HEK293T (cell line): ENCODE data around the gene ZCCHC7.
A peak's percentile ranks its signal among the peaks of the same experiment; 100 is the strongest.

ENCODE experiments used
- CTCF ChIA-PET: fragments of 350-600 bp; formaldehyde crosslinking; extraction: SDS; loops from one replicate; lab custom pipeline; 2021; ENCODE audit warnings: antibody characterized with exemption, inconsistent platforms; lab: Yijun Ruan, JAX
- POLR2A ChIA-PET: fragments of 350-600 bp; formaldehyde crosslinking; extraction: SDS; loops from one replicate; lab custom pipeline; 2020; ENCODE audit warnings: antibody characterized with exemption, inconsistent platforms; lab: Yijun Ruan, JAX
- DNase-seq: peaks from one replicate; pipeline ENCODE4 v3.0.0; 2012; ENCODE audit warnings: mixed read lengths; ENCODE audit errors: extremely low spot score
- ARNT ChIP-seq: fragments of 450-650 bp; IDR thresholded peaks from 2 replicates; pipeline ENCODE4 v1.6.1; 2017; ENCODE audit warnings: mild to moderate bottlenecking
- BHLHE40 ChIP-seq: fragments of 450-650 bp; IDR thresholded peaks from 2 replicates; pipeline ENCODE4 v1.6.1; 2016; ENCODE audit warnings: mild to moderate bottlenecking, moderate library complexity, borderline replicate concordance
- CTBP1 ChIP-seq: fragments of 450-650 bp; IDR thresholded peaks from 2 replicates; pipeline ENCODE4 v1.6.1; 2016; ENCODE audit warnings: borderline replicate concordance
- ELF4 ChIP-seq: fragments of 450-650 bp; IDR thresholded peaks from 2 replicates; pipeline ENCODE4 v1.6.1; 2017; ENCODE audit warnings: antibody characterized with exemption
- FOXA1 ChIP-seq: fragments of 450-650 bp; IDR thresholded peaks from 2 replicates; pipeline ENCODE4 v1.6.1; 2016; ENCODE audit warnings: mild to moderate bottlenecking
- FOXK2 ChIP-seq: fragments of 450-650 bp; IDR thresholded peaks from 2 replicates; pipeline ENCODE4 v1.6.1; 2016; ENCODE audit warnings: mild to moderate bottlenecking
- FOXM1 ChIP-seq: fragments of 450-650 bp; IDR thresholded peaks from 2 replicates; pipeline ENCODE4 v1.6.1; 2017; ENCODE audit warnings: mild to moderate bottlenecking, borderline replicate concordance
- HDGF ChIP-seq: fragments of 450-650 bp; IDR thresholded peaks from 2 replicates; pipeline ENCODE4 v1.6.1; 2017; ENCODE audit warnings: antibody characterized with exemption, borderline replicate concordance
- L3MBTL2 ChIP-seq: fragments of 450-650 bp; conservative IDR thresholded peaks from 2 replicates; pipeline ENCODE4 v1.6.1; 2016; ENCODE audit warnings: mild to moderate bottlenecking
- LEF1 ChIP-seq: fragments of 450-650 bp; IDR thresholded peaks from 2 replicates; pipeline ENCODE4 v1.6.1; 2017; ENCODE audit warnings: mild to moderate bottlenecking, borderline replicate concordance
- NFRKB ChIP-seq: fragments of 450-650 bp; IDR thresholded peaks from 2 replicates; pipeline ENCODE4 v1.6.1; 2016; ENCODE audit warnings: mild to moderate bottlenecking, moderate library complexity
- PKNOX1 ChIP-seq: fragments of 450-650 bp; IDR thresholded peaks from 2 replicates; pipeline ENCODE4 v1.6.1; 2016
- SP1 ChIP-seq: fragments of 450-650 bp; IDR thresholded peaks from 2 replicates; pipeline ENCODE4 v1.6.1; 2017
- SUZ12 ChIP-seq: fragments of 450-650 bp; IDR thresholded peaks from 2 replicates; pipeline ENCODE4 v1.6.1; 2016; ENCODE audit warnings: mild to moderate bottlenecking
- TARDBP ChIP-seq: fragments of 450-650 bp; IDR thresholded peaks from 2 replicates; pipeline ENCODE4 v1.6.1; 2016
- ZNF384 ChIP-seq: fragments of 450-650 bp; IDR thresholded peaks from 2 replicates; pipeline ENCODE4 v1.6.1; 2016

ZCCHC7 gene

GRCh38 chr9:37262410-37262809 lies 142.0 kb downstream of the ZCCHC7 start:
- TF ChIP-seq ZNF384 (no peak), FOXA1 (no peak), TARDBP (no peak), CTBP1 (no peak), BHLHE40 (no peak), PKNOX1 (no peak), LEF1 (no peak), ARNT (no peak)
- DNase-seq: peak; percentile 12
- CTCF ChIA-PET: interaction anchor here (0.6 kb wide), 1 partner anchor 137 kb away, joined by 5 read pairs; no protein-coding TSS in a partner anchor
- POLR2A ChIA-PET: no interaction called here

- ChIA-PET POLR2A (no interaction called here), CTCF (interaction anchor here (0.8 kb wide), 1 partner anchor 269 kb away, joined by 3 read pairs; no protein-coding TSS in a partner anchor)
- DNase-seq: no peak
- no peak for TF ChIP-seq L3MBTL2
- TF ChIP-seq NFRKB: no peak
- peak; percentile 57 for TF ChIP-seq PKNOX1
These were observed 144.2 kb downstream of the ZCCHC7 start for GRCh38 chr9:37264539-37264938.

- no peak for DNase-seq
- ChIA-PET CTCF (no interaction called here), POLR2A (no interaction called here)
- TF ChIP-seq CTBP1: no peak
- TF ChIP-seq ZNF384: no peak
- TF ChIP-seq NFRKB: no peak
- TF ChIP-seq BHLHE40: no peak
- TF ChIP-seq TARDBP: no peak
- TF ChIP-seq LEF1: no peak
- TF ChIP-seq ARNT: no peak
- no peak for TF ChIP-seq SP1
- no peak for TF ChIP-seq PKNOX1
- TF ChIP-seq FOXM1: no peak
- TF ChIP-seq HDGF: no peak
These were observed 146.3 kb downstream of the ZCCHC7 start for GRCh38 chr9:37266630-37267029.

GRCh38 chr9:37269221-37269620 lies 148.8 kb downstream of the ZCCHC7 start:
- ChIA-PET CTCF (no interaction called here), POLR2A (no interaction called here)
- TF ChIP-seq NFRKB: no peak
- TF ChIP-seq TARDBP: no peak
- DNase-seq: no peak

- ChIA-PET POLR2A (no interaction called here), CTCF (no interaction called here)
- no peak for DNase-seq
- TF ChIP-seq ARNT: no peak
- TF ChIP-seq SP1: no peak
- no peak for TF ChIP-seq ELF4
- no peak for TF ChIP-seq CTBP1
- no peak for TF ChIP-seq L3MBTL2
- no peak for TF ChIP-seq BHLHE40
- TF ChIP-seq NFRKB: no peak
- TF ChIP-seq FOXK2: no peak
These were observed 151.3 kb downstream of the ZCCHC7 start for GRCh38 chr9:37271679-37272078.

GRCh38 chr9:37273595-37273994 lies 153.2 kb downstream of the ZCCHC7 start:
- no peak for DNase-seq
- ChIA-PET CTCF (no interaction called here), POLR2A (no interaction called here)
- TF ChIP-seq HDGF (no peak), ZNF384 (no peak), FOXM1 (no peak), FOXK2 (no peak), BHLHE40 (no peak), ARNT (no peak), CTBP1 (no peak), TARDBP (no peak), SUZ12 (no peak), ELF4 (no peak), PKNOX1 (no peak), FOXA1 (no peak), NFRKB (no peak), SP1 (no peak), L3MBTL2 (no peak), LEF1 (no peak)

- DNase-seq: no peak
- ChIA-PET POLR2A (no interaction called here), CTCF (no interaction called here)
- TF ChIP-seq ZNF384: no peak
- no peak for TF ChIP-seq ELF4
- TF ChIP-seq PKNOX1: no peak
- no peak for TF ChIP-seq FOXK2
- TF ChIP-seq HDGF: no peak
- TF ChIP-seq NFRKB: no peak
- TF ChIP-seq FOXM1: no peak
- TF ChIP-seq L3MBTL2: no peak
- TF ChIP-seq LEF1: no peak
- no peak for TF ChIP-seq SP1
- no peak for TF ChIP-seq ARNT
These were observed 161.2 kb downstream of the ZCCHC7 start for GRCh38 chr9:37281541-37281940.
